Astrocyte (in vitro differentiated cells and primary cell): ENCODE measurements around the gene DNAJC22.

Source experiments
- EZH2 ChIP-seq: IDR thresholded peaks from 2 replicates; pipeline ENCODE4 v1.6.1; 2012; ENCODE audit warnings: mild to moderate bottlenecking, low read length, inconsistent platforms; ENCODE audit not compliant: insufficient read depth
- TF ChIP-seq, protein P1 (sequence below): IDR thresholded peaks from 2 replicates; pipeline ENCODE4 v1.5.1; 2011; ENCODE audit warnings: low read depth, mild to moderate bottlenecking, inconsistent platforms, low read length, moderate library complexity; ENCODE audit not compliant: insufficient read depth

DNA sequence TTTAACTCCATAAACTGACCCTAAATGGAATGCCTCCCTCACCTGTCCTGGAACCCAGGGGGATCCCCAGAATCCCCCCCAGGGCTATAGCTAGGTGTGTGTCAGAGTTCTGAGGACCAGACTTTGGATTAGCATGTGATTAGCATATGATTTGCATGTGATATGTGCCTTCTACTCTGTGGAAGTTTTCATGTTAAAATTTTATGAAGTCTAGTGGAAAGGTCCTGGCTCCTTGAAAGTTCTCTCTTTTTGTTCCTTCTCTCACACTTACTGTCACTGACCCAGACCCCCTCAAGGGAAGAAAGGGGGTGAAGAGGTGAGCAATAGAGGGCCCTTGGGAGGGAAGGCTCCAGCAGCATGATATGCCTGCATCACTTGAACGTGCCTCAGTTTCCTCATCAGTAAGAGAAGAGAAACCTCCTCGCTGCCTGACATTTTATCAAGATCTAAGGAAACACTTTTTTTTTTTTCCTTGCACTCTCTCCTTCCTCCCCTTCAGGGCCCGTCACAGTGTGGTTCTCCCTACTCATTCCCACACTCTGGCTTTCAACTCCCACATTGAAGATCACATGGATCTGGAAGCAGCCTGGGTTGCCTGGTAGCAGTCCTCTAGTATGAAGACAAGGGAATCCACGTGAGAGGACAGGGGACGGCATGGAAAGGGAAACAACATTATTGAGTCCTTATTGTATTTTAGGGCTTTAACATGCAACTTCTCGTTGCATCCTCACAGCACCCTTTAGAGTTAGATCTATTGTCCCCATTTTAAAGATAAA lies 6.4 kb upstream of the DNAJC22 start:
- TF ChIP-seq, protein P1, sequence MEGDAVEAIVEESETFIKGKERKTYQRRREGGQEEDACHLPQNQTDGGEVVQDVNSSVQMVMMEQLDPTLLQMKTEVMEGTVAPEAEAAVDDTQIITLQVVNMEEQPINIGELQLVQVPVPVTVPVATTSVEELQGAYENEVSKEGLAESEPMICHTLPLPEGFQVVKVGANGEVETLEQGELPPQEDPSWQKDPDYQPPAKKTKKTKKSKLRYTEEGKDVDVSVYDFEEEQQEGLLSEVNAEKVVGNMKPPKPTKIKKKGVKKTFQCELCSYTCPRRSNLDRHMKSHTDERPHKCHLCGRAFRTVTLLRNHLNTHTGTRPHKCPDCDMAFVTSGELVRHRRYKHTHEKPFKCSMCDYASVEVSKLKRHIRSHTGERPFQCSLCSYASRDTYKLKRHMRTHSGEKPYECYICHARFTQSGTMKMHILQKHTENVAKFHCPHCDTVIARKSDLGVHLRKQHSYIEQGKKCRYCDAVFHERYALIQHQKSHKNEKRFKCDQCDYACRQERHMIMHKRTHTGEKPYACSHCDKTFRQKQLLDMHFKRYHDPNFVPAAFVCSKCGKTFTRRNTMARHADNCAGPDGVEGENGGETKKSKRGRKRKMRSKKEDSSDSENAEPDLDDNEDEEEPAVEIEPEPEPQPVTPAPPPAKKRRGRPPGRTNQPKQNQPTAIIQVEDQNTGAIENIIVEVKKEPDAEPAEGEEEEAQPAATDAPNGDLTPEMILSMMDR = no peak
- TF ChIP-seq EZH2 = no peak
